HS-5 (cell line): ENCODE measurements around the gene SLC10A2.

Experiments used
- DNase-seq: peaks from one replicate; pipeline ENCODE4 v3.0.0-alpha.2; 2012; ENCODE audit warnings: low read depth

Gene SLC10A2

GRCh38 chr13:103046676-103047075 is 19.5 kb downstream of the SLC10A2 start:
- DNase-seq, result no peak

- no peak for DNase-seq
Observed at GRCh38 chr13:103044056-103044455, 22.2 kb downstream of the SLC10A2 start.

DNA sequence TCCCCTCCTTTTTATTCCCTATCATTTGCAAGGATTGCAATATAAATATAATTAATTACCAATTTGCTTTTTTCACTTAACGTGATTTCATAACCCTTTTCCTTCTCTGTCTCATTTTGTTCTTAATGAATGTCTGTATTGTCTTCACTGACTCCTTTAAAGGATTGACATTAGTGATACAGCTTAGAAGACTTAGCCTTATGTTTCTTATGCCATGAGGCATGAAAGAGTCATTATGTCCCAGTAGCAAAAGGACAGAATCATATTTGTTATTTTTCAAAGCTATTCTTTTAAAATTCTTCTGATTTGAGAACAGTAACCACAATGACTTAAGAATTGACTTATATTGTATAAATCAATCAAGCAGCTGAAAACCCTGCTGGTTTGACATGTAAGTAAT is 26.2 kb downstream of the SLC10A2 start:
- DNase-seq, result no peak

GRCh38 chr13:103039183-103039582 is 27.0 kb downstream of the SLC10A2 start:
- no peak for DNase-seq

DNA sequence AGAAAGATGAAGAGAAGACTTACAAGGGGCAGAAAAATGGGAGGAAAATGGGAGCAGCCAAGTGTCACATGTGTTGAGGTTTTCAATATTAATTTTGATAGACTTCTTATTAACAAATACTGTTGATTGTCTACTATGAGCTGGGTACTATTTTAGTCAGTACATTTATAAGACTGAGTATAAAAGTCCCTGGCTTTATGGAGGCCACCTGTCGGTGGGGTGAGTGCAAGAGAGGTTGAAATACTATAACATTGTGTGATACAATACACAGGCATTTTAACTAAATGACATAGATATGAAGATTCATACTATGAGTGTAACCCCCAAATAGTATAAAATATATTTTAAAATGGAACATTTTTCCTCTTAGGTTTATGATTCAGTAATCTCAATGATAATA is 29.9 kb downstream of the SLC10A2 start:
- no peak for DNase-seq

DNA sequence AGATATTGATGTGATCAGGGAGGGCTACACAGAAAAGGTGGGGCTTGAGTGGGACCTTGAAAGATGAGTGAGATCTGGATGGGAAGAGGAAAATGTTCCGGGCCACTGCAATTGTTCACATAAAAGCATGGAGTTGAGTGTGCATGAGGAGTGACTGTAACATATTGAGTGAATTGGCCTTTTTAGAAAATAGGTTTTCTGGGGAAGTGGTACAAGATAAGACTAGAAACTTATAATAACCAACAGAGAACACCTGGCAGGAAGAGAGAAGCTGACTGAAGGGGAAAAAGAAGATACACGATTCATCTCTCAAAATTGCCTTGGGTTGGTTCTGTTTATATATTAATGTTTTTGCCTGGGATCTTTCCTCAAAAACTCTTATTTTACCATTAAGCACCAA is 32.2 kb downstream of the SLC10A2 start:
- no peak for DNase-seq

- no peak for DNase-seq
Observed at GRCh38 chr13:103031332-103031873, 34.8 kb downstream of the SLC10A2 start.

DNA sequence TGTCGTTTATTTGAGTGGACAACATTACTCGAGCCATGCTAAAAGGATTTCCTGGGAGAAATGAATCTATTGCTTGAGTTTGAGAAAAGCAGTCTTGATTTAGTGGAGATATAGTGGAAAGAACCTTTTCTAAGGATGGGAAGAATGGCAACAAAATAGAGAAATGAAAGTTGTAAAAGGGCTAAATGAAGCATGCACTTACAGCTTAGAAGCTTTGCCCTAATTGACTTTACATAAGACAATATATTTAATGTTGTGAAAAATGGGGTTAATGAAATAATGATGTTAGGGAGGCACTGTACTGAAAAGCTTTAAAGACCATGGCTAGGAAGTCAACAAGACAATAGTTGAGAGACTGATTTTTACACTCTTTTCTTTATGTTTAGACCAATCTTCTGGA is 35.4 kb downstream of the SLC10A2 start:
- no peak for DNase-seq

- DNase-seq, result no peak
Observed at GRCh38 chr13:103029798-103030197, 36.4 kb downstream of the SLC10A2 start.

DNA sequence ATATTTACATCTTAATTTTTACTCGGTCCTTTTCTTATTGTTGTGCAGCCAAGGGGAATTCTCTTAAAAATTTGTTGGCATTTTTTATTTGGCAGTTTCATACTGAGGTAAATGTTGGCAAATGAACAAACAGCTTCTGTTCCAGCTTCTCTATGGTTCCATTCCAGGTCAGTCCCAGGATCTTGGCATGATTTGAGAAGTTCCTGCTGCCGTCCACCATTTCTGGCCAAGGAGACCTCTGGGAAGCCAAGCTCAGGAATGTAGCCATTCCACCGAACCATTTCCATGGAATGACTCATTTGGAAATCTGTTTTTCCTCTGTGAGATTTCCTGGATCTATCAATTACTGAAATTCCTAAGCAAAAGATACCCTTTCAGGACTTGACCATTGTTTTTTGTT is 43.9 kb downstream of the SLC10A2 start:
- DNase-seq, result no peak

DNA sequence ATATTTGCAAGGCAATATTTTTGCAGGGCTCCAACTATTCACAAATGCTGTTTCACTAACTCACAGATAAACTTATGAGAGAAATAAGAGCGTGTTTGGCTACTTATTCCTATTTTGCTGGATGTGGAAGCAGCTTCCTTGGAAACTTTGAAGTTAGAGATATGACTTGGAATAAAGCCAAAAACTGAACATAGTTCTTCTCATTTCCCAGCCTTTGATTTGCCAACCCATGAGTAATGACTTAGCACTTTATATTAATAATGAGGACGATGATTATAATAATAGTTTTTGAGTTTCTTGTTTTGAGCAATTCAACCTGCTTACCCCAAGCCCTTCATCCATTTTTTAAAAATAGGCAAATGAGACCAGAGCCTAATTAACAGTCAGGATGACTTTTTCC is 47.7 kb downstream of the SLC10A2 start:
- DNase-seq, result no peak

DNA sequence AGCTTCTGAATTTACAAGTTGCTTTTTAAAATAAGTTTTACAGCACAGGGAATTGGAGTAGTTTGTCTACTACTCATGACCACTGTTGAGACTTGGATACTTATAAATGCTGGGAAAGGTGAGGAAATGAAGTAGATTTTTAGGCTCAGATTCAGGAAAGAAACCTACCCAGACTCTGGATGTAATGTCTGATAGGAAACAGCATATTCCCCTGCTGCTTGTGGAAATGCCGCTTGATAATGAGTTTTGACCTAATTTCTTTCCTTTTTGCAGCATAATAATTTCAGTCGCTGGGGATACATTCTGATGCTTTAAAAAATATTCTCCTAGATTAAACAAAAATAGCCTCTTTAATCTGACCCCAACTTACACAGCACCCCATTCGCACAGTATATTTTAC is 53.6 kb downstream of the SLC10A2 start:
- no peak for DNase-seq

GRCh38 chr13:103009051-103009840 is 57.0 kb downstream of the SLC10A2 start:
- peak; percentile 50 for DNase-seq

DNA sequence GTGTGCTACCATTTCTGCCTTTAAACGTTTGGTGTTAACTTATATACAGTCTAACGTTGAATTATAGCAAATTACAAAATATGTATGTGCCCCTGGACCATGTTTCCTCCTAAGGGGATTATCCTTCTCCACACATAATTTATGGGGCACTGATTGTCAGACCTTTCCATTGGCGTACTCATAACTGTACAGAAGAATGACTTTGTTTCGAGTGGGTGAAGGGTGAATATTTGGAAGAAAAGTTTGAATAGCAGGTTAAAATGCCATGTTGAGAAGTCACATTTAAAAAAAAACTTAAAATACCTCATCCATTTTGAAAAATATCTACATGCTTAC is 58.8 kb downstream of the SLC10A2 start:
- DNase-seq, result no peak

- DNase-seq, result no peak
Observed at GRCh38 chr13:103006641-103007426, 59.4 kb downstream of the SLC10A2 start.

DNA sequence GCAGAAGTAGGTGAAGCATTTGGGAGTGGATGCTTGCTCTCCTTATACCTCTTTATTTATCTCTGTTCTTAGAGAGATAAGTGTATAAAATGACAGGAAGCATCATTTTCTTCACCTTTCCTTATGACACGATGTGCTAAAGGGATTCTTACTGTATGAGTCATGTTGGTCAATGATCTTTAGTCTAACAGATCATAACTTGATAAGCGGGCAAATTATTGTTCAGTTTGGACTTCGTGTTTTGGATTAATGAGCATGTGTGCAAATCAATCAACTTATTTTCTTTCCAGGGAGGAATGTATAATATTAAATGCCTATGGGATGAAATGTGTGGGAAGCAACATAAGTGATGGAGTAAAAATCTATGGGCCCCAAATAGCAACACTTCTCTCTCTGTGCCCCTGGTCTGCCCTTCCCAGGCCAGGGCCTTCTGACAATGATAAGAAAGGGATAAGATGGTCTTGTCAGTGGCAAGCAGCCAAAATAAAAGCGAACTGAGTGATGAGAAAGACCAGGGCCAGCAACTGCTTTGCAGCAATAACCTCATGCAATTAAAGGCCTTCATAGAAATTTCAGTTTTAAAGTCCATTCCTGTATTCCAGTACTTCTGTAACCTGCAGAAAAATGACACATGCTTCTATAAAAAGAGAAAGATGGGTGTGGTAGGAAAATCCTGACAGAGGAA is 61.4 kb downstream of the SLC10A2 start:
- DNase-seq, result no peak

DNA sequence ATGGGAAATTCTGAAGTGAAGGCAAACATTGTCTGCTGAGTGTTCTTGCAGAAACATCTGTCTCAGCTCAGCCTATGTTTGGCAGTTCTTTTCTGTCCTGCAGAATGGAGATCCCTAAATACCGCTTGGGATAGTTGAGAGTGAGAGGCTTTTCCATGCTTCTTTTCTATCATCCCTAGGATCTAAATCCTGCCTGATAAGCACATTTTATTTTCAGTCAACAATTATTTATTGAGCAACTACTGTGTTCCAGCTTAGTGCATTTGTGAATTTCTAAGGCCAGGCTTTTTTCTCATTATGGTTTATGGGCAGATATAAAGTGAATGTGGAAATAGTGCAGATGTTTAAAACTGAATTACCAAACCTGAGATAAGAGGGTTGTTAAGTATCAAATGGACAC is 62.6 kb downstream of the SLC10A2 start:
- no peak for DNase-seq

DNA sequence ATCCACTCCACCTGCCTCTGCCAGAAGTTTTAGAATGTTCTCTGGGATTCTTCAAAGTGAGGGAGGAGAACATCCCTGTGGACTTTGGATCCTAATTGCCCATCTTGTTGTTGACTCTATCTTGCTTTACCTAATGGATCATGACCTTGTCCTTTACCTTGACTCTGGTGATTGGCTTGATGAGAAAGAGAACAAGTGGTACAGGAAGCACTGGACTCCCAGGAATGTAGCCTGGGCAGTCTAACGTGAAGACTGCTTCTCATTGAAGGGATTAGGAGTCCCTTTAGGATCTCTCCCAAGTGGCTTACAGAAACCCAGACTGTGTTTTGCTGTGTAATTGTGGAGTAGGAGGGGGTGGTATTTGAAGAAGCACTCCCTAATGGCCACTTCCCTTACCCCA is 63.9 kb downstream of the SLC10A2 start:
- no peak for DNase-seq

DNA sequence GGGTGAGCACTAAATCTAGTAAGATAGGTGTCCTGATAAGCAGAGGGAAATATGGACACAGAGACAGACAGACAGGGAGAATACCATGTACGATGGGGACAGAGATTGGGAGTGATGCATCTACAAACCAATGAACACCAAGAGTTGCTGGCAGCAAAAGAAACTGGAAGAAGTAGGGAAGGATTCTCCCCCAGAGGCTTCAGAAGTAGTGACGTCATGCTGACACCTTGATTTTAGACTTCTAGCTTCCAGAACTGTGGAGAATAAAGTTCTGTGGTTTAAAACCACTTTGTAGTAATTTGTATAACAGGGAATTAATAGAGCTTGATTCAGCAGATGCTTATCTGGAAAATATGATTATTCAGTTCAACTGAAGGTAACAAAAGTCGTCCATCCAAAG is 66.1 kb downstream of the SLC10A2 start:
- DNase-seq, result no peak

DNA sequence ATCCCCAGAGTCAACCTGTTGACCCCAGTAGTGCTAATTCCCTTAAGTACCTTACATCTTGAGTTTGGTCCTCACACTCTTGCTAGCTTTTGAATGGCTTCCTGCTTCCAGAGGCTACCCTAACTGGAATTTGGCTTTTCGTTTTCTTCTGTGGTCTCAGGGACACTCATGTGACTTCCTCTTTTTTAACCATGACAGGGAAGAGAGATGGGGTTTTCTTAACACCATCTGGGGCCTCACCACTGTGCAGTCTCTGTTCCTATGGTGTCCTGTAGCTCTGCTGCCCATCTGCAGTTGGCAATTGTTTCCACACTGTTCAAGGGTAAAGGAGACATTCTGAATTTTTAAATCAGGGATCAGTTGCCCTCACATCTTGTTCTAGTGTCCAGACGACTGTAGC is 66.7 kb downstream of the SLC10A2 start:
- DNase-seq, result no peak
